ENCODE measurements around the gene MTHFD1L. TPM values are rescaled to one million over a fixed set of nuclear protein-coding genes. Genes with fewer than 3 reads are reported as not detected.

The MTHFD1L gene
- total RNA-seq, 2 experiments from 2014 or later: 155 to 158 TPM

GRCh38 chr6:150975136-150975535, 109.6 kb downstream of the MTHFD1L start:
- Mint-ChIP-seq H3K9me3 (no peaks in the 10 kb centered on the region), H3K36me3 (ENCODE audit: low read depth) (peaks cover 68% of the 10 kb centered on the region), H3K4me1 (ENCODE audit: low read depth) (no peaks in the 10 kb centered on the region), H3K4me3 (no peak overlapping the region), H3K27ac (no peak overlapping the region), H3K27me3 (no peaks in the 10 kb centered on the region)
- no peak for TF ChIP-seq CTCF (IDR thresholded peaks at IDR 0.05)
- no peak for DNase-seq
- intact Hi-C loops (cut with micrococcal nuclease): no loop called here
- ChIA-PET POLR2A (no interaction called here), CTCF (no interaction called here)
- ATAC-seq: no peak

GRCh38 chr6:150977281-150977680, 111.8 kb downstream of the MTHFD1L start:
- DNase-seq (no peak), ATAC-seq (no peak)
- ChIA-PET POLR2A (no interaction called here), CTCF (interaction anchor here (0.7 kb wide), 1 partner anchor 512 kb away, joined by 3 read pairs; no protein-coding TSS in a partner anchor)
- H3K9me3 Mint-ChIP-seq: no peaks in the 10 kb centered on the region
- no peak overlapping the region for H3K27ac Mint-ChIP-seq
- H3K4me3 Mint-ChIP-seq: no peak overlapping the region
- peaks cover 64% of the 10 kb centered on the region for H3K36me3 Mint-ChIP-seq (ENCODE audit: low read depth)
- H3K27me3 Mint-ChIP-seq: no peaks in the 10 kb centered on the region
- TF ChIP-seq CTCF (IDR thresholded peaks at IDR 0.05): no peak
- intact Hi-C loops (cut with micrococcal nuclease): no loop called here
- H3K4me1 Mint-ChIP-seq (ENCODE audit: low read depth): no peaks in the 10 kb centered on the region

GRCh38 chr6:150978624-150979023, 113.1 kb downstream of the MTHFD1L start:
- no peak overlapping the region for H3K4me3 Mint-ChIP-seq
- no peak overlapping the region for H3K27ac Mint-ChIP-seq
- TF ChIP-seq CTCF (IDR thresholded peaks at IDR 0.05): no peak
- DNase-seq (no peak), ATAC-seq (no peak)
- no peaks in the 10 kb centered on the region for H3K4me1 Mint-ChIP-seq (ENCODE audit: low read depth)
- H3K9me3 Mint-ChIP-seq: no peaks in the 10 kb centered on the region
- POLR2A ChIA-PET: no interaction called here
- H3K36me3 Mint-ChIP-seq (ENCODE audit: low read depth): peaks cover 56% of the 10 kb centered on the region
- intact Hi-C loops (cut with micrococcal nuclease): no loop called here
- CTCF ChIA-PET: no interaction called here
- no peaks in the 10 kb centered on the region for H3K27me3 Mint-ChIP-seq

- no peak for TF ChIP-seq CTCF (IDR thresholded peaks at IDR 0.05)
- intact Hi-C loops (cut with micrococcal nuclease): no loop called here
- no peak for ATAC-seq
- POLR2A ChIA-PET: interaction anchor here (0.7 kb wide), 1 partner anchor 12 kb away, joined by 4 read pairs; no protein-coding TSS in a partner anchor
- Mint-ChIP-seq H3K9me3 (no peaks in the 10 kb centered on the region), H3K4me1 (ENCODE audit: low read depth) (no peaks in the 10 kb centered on the region), H3K4me3 (no peak overlapping the region), H3K27me3 (no peaks in the 10 kb centered on the region), H3K36me3 (ENCODE audit: low read depth) (peaks cover 54% of the 10 kb centered on the region), H3K27ac (no peak overlapping the region)
- no peak for DNase-seq
- CTCF ChIA-PET: interaction anchor here (0.8 kb wide), 1 partner anchor 34 kb away, joined by 3 read pairs; no protein-coding TSS in a partner anchor
Observed at GRCh38 chr6:150979826-150980350, 114.4 kb downstream of the MTHFD1L start.

GRCh38 chr6:150981095-150981494, 115.6 kb downstream of the MTHFD1L start:
- POLR2A ChIA-PET: no interaction called here
- H3K4me1 Mint-ChIP-seq (ENCODE audit: low read depth): peaks cover 2% of the 10 kb centered on the region
- no peaks in the 10 kb centered on the region for H3K9me3 Mint-ChIP-seq
- intact Hi-C loops (cut with micrococcal nuclease): no loop called here
- no peak overlapping the region for H3K4me3 Mint-ChIP-seq
- TF ChIP-seq CTCF (IDR thresholded peaks at IDR 0.05): no peak
- peaks cover 53% of the 10 kb centered on the region for H3K36me3 Mint-ChIP-seq (ENCODE audit: low read depth)
- ATAC-seq: no peak
- no peak for DNase-seq
- H3K27ac Mint-ChIP-seq: no peak overlapping the region
- no peaks in the 10 kb centered on the region for H3K27me3 Mint-ChIP-seq
- CTCF ChIA-PET: no interaction called here

Measured in activated CD8-positive, alpha-beta T cell treated with anti-CD3 and anti-CD28 coated beads for 36 hours (primary cell).